HG02763 (cell line): ENCODE data around the gene RGS14.
"Not testable (repeated sequence)": the region's sequence is repeated elsewhere in the genome, so short reads cannot be mapped to it uniquely, and the experiment has no call there.

Experiments
- ATAC-seq: cut with Tn5 transposase; IDR thresholded peaks from one replicate; pipeline ENCODE4 v1.9.1; 2021; ENCODE audit warnings: mild to moderate bottlenecking, moderate library complexity; ENCODE audit not compliant: unreplicated experiment

RGS14 gene

GRCh38 chr5:177363565-177363964, 5.8 kb downstream of the RGS14 start:
- ATAC-seq = no peak

GRCh38 chr5:177364159-177364962, 6.6 kb downstream of the RGS14 start:
- no peak for ATAC-seq

GRCh38 chr5:177365845-177366527, 8.3 kb downstream of the RGS14 start:
- ATAC-seq = no peak

- no peak for ATAC-seq
These were observed 9.0 kb downstream of the RGS14 start for GRCh38 chr5:177366528-177367322.

GRCh38 chr5:177367323-177367848, 9.7 kb downstream of the RGS14 start:
- ATAC-seq = no peak

GRCh38 chr5:177367981-177368868, 10.5 kb downstream of the RGS14 start:
- ATAC-seq = no peak

- no peak for ATAC-seq
These were observed 11.3 kb downstream of the RGS14 start for GRCh38 chr5:177368869-177369644.

- ATAC-seq = no peak
These were observed 12.1 kb downstream of the RGS14 start for GRCh38 chr5:177369645-177370440.

- ATAC-seq = no peak
These were observed 12.9 kb downstream of the RGS14 start for GRCh38 chr5:177370488-177371119.

- ATAC-seq = no peak
These were observed 13.7 kb downstream of the RGS14 start for GRCh38 chr5:177371120-177372033.

- no peak for ATAC-seq
These were observed 14.5 kb downstream of the RGS14 start for GRCh38 chr5:177372034-177372896.

GRCh38 chr5:177372910-177373309, 15.2 kb downstream of the RGS14 start:
- ATAC-seq = no peak

GRCh38 chr5:177373806-177374205, 16.1 kb downstream of the RGS14 start:
- no peak for ATAC-seq

- no peak for ATAC-seq
These were observed 16.5 kb downstream of the RGS14 start for GRCh38 chr5:177374211-177374610.

- ATAC-seq = not testable (repeated sequence)
These were observed 17.8 kb downstream of the RGS14 start for GRCh38 chr5:177375516-177375915.

GRCh38 chr5:177376107-177376506, 18.4 kb downstream of the RGS14 start:
- no peak for ATAC-seq
